Spleen (tissue), 7 donors: ENCODE data around the gene TREM1.

ENCODE experiments used
- CTCF ChIP-seq, 11 experiments: fragments of 200-600 bp in 7 of 11; fragments of 450-650 bp in 4 of 11; sonication (generic) in 4 of 11; IDR thresholded peaks in 8 of 11; conservative IDR thresholded peaks in 3 of 11; 1 replicate in 7 of 11; 2 replicates in 4 of 11; pipeline versions ENCODE4 v1.4.0 to v1.8.0; 2016 to 2021; ENCODE audit warnings: antibody characterized with exemption in 11 of 11, inconsistent platforms in 4 of 11, mild to moderate bottlenecking in 1 of 11
- POLR2A ChIP-seq, 3 donors: fragments of 450-650 bp; IDR thresholded peaks; one replicate each; pipeline ENCODE4 v1.5.1; 2017; ENCODE audit warnings: antibody characterized with exemption in 3 of 3, mild to moderate bottlenecking in 1 of 3
- POLR2AphosphoS5 ChIP-seq, 3 donors: sonication (generic); formaldehyde crosslinking; IDR thresholded peaks; one replicate each; pipeline ENCODE4 v1.5.1; 2017; ENCODE audit warnings: antibody characterized with exemption in 3 of 3
- donor health status: DM: no; HTN: no; CAD: no; lungs with moderate emphysema.
- donor health status: DM: no; HTN: no; CAD: no.
- donor health status: DM: no; HTN: no; CAD: no.

- no peak for TF ChIP-seq CTCF (IDR thresholded peaks at IDR 0.05 in 8 of 11, conservative IDR thresholded peaks at IDR 0.05 in 3 of 11)
- TF ChIP-seq POLR2A (IDR thresholded peaks at IDR 0.05): no peak
- TF ChIP-seq POLR2AphosphoS5 (IDR thresholded peaks at IDR 0.05): no peak
Observed at GRCh38 chr6:41247288-41247865, 39.1 kb downstream of the TREM1 start.
